GM12801 (cell line): Measurements from ENCODE around the gene IRF2BP1.

ENCODE experiments used
- TF ChIP-seq, protein P1 (sequence below): IDR thresholded peaks from one replicate; pipeline ENCODE4 v1.5.1; 2011; ENCODE audit warnings: control low read depth; ENCODE audit not compliant: insufficient read length; ENCODE audit errors: extremely low read depth

Gene IRF2BP1

GRCh38 chr19:45924891-45925447, 39.0 kb upstream of the IRF2BP1 start:
- TF ChIP-seq, protein P1, sequence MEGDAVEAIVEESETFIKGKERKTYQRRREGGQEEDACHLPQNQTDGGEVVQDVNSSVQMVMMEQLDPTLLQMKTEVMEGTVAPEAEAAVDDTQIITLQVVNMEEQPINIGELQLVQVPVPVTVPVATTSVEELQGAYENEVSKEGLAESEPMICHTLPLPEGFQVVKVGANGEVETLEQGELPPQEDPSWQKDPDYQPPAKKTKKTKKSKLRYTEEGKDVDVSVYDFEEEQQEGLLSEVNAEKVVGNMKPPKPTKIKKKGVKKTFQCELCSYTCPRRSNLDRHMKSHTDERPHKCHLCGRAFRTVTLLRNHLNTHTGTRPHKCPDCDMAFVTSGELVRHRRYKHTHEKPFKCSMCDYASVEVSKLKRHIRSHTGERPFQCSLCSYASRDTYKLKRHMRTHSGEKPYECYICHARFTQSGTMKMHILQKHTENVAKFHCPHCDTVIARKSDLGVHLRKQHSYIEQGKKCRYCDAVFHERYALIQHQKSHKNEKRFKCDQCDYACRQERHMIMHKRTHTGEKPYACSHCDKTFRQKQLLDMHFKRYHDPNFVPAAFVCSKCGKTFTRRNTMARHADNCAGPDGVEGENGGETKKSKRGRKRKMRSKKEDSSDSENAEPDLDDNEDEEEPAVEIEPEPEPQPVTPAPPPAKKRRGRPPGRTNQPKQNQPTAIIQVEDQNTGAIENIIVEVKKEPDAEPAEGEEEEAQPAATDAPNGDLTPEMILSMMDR = no peak

DNA sequence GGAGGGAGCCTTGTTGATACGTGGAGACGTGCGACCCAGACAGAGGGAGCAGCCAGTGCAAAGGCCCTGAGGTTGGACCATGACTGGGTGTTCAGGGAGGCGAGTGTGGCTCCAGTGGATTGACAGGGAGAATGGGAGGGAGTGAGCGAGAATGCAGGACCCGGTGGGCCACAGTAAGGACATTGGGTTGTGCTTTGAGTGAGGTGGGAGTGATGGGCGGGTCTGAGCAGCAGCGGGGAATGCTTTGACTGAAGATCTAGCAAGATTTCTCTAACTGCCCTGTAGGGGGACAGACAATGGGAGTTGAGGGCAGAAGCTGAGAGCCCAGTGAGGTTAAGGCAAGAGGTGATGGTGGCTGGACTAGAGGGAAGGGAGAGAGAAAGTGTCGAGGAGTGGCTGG, 36.3 kb upstream of the IRF2BP1 start:
- TF ChIP-seq, protein P1 = no peak

- TF ChIP-seq, protein P1 = no peak
These were observed 34.5 kb upstream of the IRF2BP1 start for GRCh38 chr19:45920458-45920857.

DNA sequence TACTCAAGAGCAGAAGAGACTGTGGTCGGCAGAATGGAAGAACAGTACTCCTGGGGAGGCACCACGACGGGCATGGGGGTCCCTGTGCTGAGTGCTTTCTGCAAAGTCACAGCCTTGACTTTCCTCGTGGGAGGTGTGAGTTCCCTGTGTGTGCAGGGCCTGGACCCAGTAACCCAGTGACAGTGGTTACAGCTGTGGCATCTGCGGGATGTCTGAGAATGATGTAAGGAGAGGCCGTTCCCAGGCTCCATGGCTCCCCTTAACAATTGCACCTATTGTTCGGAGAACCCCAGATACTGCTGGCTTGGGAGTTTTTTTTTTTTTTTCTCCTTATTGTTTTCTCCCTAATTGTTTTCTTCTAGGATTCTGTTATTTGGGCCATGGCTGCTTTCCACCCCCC, 33.7 kb upstream of the IRF2BP1 start:
- TF ChIP-seq, protein P1 = no peak

DNA sequence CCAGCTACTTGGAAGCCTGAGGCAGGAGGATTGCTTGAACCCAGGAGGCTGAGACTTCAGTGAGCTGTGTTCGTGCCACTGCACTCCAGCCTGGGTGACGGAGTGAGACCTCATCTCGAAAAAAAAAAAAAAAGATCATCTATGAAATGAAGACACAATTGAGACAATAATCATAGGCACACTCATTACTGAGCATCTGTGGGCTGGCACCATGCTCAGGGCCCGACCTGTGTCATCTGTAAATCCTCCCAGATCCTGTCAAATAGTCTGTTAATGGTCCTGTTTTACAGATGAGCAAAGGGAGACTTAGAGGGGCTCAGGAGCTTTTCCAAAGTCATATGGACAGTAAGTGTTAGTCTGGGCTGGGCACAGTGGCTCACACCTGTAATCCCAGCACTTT, 32.8 kb upstream of the IRF2BP1 start:
- TF ChIP-seq, protein P1 = no peak

GRCh38 chr19:45917421-45918091, 31.6 kb upstream of the IRF2BP1 start:
- TF ChIP-seq, protein P1 = no peak

DNA sequence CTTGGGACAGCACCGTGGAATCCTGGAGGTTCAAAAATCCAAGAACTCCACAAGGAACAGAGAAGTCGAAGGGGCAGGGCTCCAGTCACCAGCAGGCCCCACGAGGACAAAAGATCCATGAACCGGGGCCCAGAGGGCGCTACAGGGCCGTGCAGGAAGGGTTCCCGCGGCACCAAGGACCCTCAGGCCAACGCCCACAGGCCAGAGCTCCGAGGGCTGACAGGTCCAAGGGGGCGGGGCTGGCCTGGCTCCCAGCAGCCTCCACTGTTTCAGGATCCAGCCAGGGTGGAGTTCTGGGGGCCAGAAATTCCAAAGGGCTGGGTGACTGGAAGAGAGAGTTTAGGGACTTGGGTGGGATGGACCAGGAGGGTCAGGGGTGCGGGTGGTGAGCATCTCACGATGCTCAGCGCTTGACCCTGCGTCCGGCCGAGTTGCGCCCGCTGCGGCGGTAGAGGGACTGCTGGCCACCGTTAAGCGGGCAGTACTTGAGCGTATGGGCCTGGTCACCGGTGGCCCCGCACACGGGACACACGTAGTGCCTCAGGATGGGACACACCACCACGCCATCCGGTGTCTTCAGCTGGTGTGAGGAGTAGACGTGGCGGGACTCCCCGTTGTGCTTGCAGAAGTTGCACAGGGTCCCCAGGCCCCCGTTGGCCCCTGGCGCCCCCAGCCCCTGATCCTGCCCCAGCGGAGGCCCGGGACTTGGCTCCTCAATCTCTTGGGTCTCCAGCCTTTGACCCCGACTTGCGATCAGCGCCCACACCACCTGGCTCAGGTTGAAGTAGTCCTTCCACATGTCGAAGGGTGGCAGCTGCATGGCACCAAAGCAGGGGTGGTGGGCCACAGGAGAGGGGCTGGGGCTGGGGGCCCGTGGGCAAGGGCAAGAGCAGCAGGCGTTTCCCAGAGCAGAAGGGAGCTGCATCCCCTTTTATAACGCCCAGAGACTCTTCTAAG, 28.2 kb upstream of the IRF2BP1 start, which contains the start of gene NANOS2:
TSS of gene NANOS2 (minus strand) at position 905 of the 957 bp plus-strand sequence. CDS start at position 820, 85 bp downstream.
- TF ChIP-seq, protein P1 = no peak
